Caco-2 (cell line): ENCODE results near the gene PDZD2. TPM values are rescaled to one million over a fixed set of nuclear protein-coding genes. Genes with fewer than 3 reads are reported as not detected.

Source experiments
- BruUV-seq: library from RNA; stranded (reverse); fragments of 400-500 nt; replicated peaks from 2 replicates; lab custom pipeline; 2021; lab: Mats Ljungman, UMichigan
- CTCF ChIA-PET: fragments of 300-600 bp; sonication (Branson Sonifier 250); formaldehyde crosslinking; loops from one replicate; lab custom pipeline; 2022; ENCODE audit warnings: antibody characterized with exemption; lab: Charles Lee
- POLR2A ChIA-PET: fragments of 300-600 bp; sonication (Branson Sonifier 250); formaldehyde crosslinking; loops from one replicate; lab custom pipeline; 2022; ENCODE audit warnings: antibody characterized with exemption; lab: Charles Lee
- DNase-seq, 2 experiments: peaks; one replicate each; pipeline versions ENCODE4 v3.0.0 to v3.0.0-alpha.2; 2020 to 2022
- H3K27me3 ChIP-seq: replicated peaks from 2 replicates; pipeline ENCODE4 v1.6.0; 2011; ENCODE audit warnings: low read length; ENCODE audit not compliant: control insufficient read depth, insufficient read depth
- H3K36me3 ChIP-seq: 2 replicates; pipeline ENCODE4 v1.5.1; 2011; ENCODE audit warnings: low read length; ENCODE audit not compliant: control insufficient read depth, insufficient read depth
- H3K4me1 ChIP-seq: fragments of 250-450 bp; sonication (Bioruptor Pico); 2 replicates; pipeline ENCODE4 v1.5.1; 2020; ENCODE audit warnings: mild to moderate bottlenecking
- H3K4me3 ChIP-seq: 2 replicates; pipeline ENCODE4 v1.5.1; 2011; ENCODE audit warnings: low read depth, mild to moderate bottlenecking, control low read depth, low read length
- H3K9me3 ChIP-seq: fragments of 250-450 bp; sonication (Bioruptor Pico); 2 replicates; pipeline ENCODE4 v1.5.1; 2020; ENCODE audit warnings: mild to moderate bottlenecking, moderate library complexity
- H3K27ac Mint-ChIP-seq: one replicate; pipeline ENCODE4 v1.8.0; 2022; ENCODE audit warnings: mixed read lengths; ENCODE audit not compliant: unreplicated experiment
- H3K27me3 Mint-ChIP-seq: one replicate; pipeline ENCODE4 v1.8.0; 2022; ENCODE audit warnings: mixed read lengths; ENCODE audit not compliant: insufficient read depth, unreplicated experiment
- H3K36me3 Mint-ChIP-seq: one replicate; pipeline ENCODE4 v1.8.0; 2022; ENCODE audit warnings: mild to moderate bottlenecking, mixed read lengths; ENCODE audit not compliant: insufficient read depth, unreplicated experiment
- H3K4me1 Mint-ChIP-seq: one replicate; pipeline ENCODE4 v1.8.0; 2022; ENCODE audit warnings: low read depth, mixed read lengths; ENCODE audit not compliant: unreplicated experiment
- H3K4me3 Mint-ChIP-seq: one replicate; pipeline ENCODE4 v1.8.0; 2022; ENCODE audit warnings: mild to moderate bottlenecking, moderate library complexity, mixed read lengths; ENCODE audit not compliant: unreplicated experiment
- H3K9me3 Mint-ChIP-seq: one replicate; pipeline ENCODE4 v1.8.0; 2022; ENCODE audit warnings: mixed read lengths; ENCODE audit not compliant: unreplicated experiment
- CTCF ChIP-seq, 2 experiments: fragments of 200-600 bp in 1 of 2; IDR thresholded peaks; 1 replicate in 1 of 2; 2 replicates in 1 of 2; pipeline versions ENCODE4 v1.5.1 to v1.8.0; 2011 to 2022; ENCODE audit warnings: antibody characterized with exemption in 1 of 2, control low read depth in 1 of 2, inconsistent platforms in 1 of 2, low read depth in 1 of 2, low read length in 1 of 2, mild to moderate bottlenecking in 1 of 2, moderate library complexity in 1 of 2; ENCODE audit not compliant: insufficient read depth in 1 of 2, severe bottlenecking in 1 of 2, unreplicated experiment in 1 of 2
- intact Hi-C: fragments of 100-400 bp; cut with micrococcal nuclease; formaldehyde crosslinking; loops from one replicate; pipeline ENCODE4 v1.10.0; 2022; ENCODE audit not compliant: unreplicated experiment
- total RNA-seq: library from RNA; stranded (reverse); gene quantifications from 2 replicates; pipeline ENCODE4 v1.2.3, GENCODE V29; 2022

Gene PDZD2
- total RNA-seq, 1 experiment from 2014 or later: 0.16 TPM

- Mint-ChIP-seq H3K9me3 (no peaks in the 10 kb centered on the region), H3K27ac (no peak overlapping the region), H3K36me3 (no peaks in the 10 kb centered on the region), H3K27me3 (peaks cover 10% of the 10 kb centered on the region), H3K4me1 (peaks cover 6% of the 10 kb centered on the region), H3K4me3 (peak overlapping the region; percentile 74)
- Histone ChIP-seq H3K36me3 (no peaks in the 10 kb centered on the region), H3K27me3 (no peaks in the 10 kb centered on the region; the same call in 1 of the 2 replicates), H3K9me3 (no peaks in the 10 kb centered on the region), H3K4me1 (peaks cover 6% of the 10 kb centered on the region; the same call in 1 of the 2 replicates), H3K4me3 (no peak overlapping the region)
- no peak for TF ChIP-seq CTCF (IDR thresholded peaks at IDR 0.05; ENCODE audit: insufficient read depth in 1 of 2, low read depth in 1 of 2, low read length in 1 of 2, severe bottlenecking in 1 of 2, unreplicated experiment in 1 of 2)
- ChIA-PET CTCF (interaction anchor here (0.8 to 1.6 kb wide), 3 partner anchors 106 to 187 kb away, joined by 3 to 7 read pairs (median 3); partner anchors contain the start of genes C5orf22 and DROSHA), POLR2A (no interaction called here)
- BruUV-seq: no TSS peak
- no peak for DNase-seq
- intact Hi-C loops: no loop called here
Observed at GRCh38 chr5:31637851-31638250, 1.1 kb upstream of the PDZD2 start.

DNA sequence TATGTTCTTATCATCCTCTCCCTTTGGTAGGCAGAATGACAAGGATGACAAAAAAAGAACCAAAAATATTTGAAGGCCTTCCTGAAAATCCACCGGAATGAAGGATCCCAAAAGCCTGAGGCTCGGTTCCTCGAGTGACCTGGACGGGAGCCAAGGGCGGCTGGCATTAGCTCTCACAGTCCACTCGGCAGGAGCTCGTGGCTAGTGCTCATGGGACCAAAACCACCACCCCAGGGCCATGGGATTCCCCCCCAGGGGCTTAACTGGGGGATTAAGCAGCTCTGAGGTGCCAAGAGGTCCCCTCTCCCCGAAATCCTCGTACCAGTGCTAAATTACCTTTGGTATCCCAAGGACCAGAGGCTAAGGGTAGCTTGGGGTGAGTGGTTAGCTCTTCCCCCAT is 586 bp upstream of the PDZD2 start:
- H3K4me3 Mint-ChIP-seq: peak overlapping the region; percentile 74
- peaks cover 6% of the 10 kb centered on the region for H3K4me1 Mint-ChIP-seq
- no peaks in the 10 kb centered on the region for H3K36me3 Mint-ChIP-seq
- no TSS peak for BruUV-seq
- no peaks in the 10 kb centered on the region; the same call in 1 of the 2 replicates for H3K27me3 ChIP-seq
- H3K27ac Mint-ChIP-seq: peak overlapping the region; percentile 13
- H3K27me3 Mint-ChIP-seq: peaks cover 7% of the 10 kb centered on the region
- ChIA-PET POLR2A (no interaction called here), CTCF (interaction anchor here (0.8 to 1.6 kb wide), 3 partner anchors 106 to 186 kb away, joined by 3 to 7 read pairs (median 3); partner anchors contain the start of genes C5orf22 and DROSHA)
- peak overlapping the region; percentile 54 for H3K4me3 ChIP-seq
- H3K36me3 ChIP-seq: no peaks in the 10 kb centered on the region
- H3K9me3 ChIP-seq: no peaks in the 10 kb centered on the region
- H3K9me3 Mint-ChIP-seq: no peaks in the 10 kb centered on the region
- no peak for TF ChIP-seq CTCF (IDR thresholded peaks at IDR 0.05; ENCODE audit: insufficient read depth in 1 of 2, low read depth in 1 of 2, low read length in 1 of 2, severe bottlenecking in 1 of 2, unreplicated experiment in 1 of 2)
- intact Hi-C loops: no loop called here
- DNase-seq: no peak
- H3K4me1 ChIP-seq: peaks cover 6% of the 10 kb centered on the region; the same call in 1 of the 2 replicates

GRCh38 chr5:31639481-31640411 is 815 bp downstream of the PDZD2 start:
- intact Hi-C loops: loop anchor here (1.0 kb wide), 1 partner anchor 170 kb away; no protein-coding TSS in a partner anchor
- DNase-seq: peak in 1 of 2 experiments; percentile 5
- Histone ChIP-seq H3K4me3 (peak overlapping the region; percentile 30), H3K36me3 (no peaks in the 10 kb centered on the region), H3K27me3 (no peaks in the 10 kb centered on the region; the same call in 1 of the 2 replicates), H3K4me1 (peaks cover 6% of the 10 kb centered on the region; the same call in 1 of the 2 replicates), H3K9me3 (no peaks in the 10 kb centered on the region)
- Mint-ChIP-seq H3K9me3 (no peaks in the 10 kb centered on the region), H3K27me3 (peaks cover 10% of the 10 kb centered on the region), H3K4me3 (peak overlapping the region; percentile 56), H3K36me3 (no peaks in the 10 kb centered on the region), H3K4me1 (peaks cover 6% of the 10 kb centered on the region), H3K27ac (no peak overlapping the region)
- TF ChIP-seq CTCF (IDR thresholded peaks at IDR 0.05; ENCODE audit: insufficient read depth in 1 of 2, low read depth in 1 of 2, low read length in 1 of 2, severe bottlenecking in 1 of 2, unreplicated experiment in 1 of 2): no peak
- BruUV-seq: no TSS peak
- POLR2A ChIA-PET: no interaction called here
- CTCF ChIA-PET: interaction anchor here (0.5 to 0.7 kb wide), 2 partner anchors 48 to 58 kb away, joined by 3 to 4 read pairs; no protein-coding TSS in a partner anchor
